Pons (tissue), 1 donor: ENCODE results near the gene CDK12.
"Not testable (repeated sequence)": the region's sequence is repeated elsewhere in the genome, so short reads cannot be mapped to it uniquely, and the experiment has no call there.

Experiments used
- DNase-seq: peaks from one replicate; pipeline ENCODE4 v3.0.0-alpha.2; 2016; ENCODE audit warnings: low spot score

The CDK12 gene

DNA sequence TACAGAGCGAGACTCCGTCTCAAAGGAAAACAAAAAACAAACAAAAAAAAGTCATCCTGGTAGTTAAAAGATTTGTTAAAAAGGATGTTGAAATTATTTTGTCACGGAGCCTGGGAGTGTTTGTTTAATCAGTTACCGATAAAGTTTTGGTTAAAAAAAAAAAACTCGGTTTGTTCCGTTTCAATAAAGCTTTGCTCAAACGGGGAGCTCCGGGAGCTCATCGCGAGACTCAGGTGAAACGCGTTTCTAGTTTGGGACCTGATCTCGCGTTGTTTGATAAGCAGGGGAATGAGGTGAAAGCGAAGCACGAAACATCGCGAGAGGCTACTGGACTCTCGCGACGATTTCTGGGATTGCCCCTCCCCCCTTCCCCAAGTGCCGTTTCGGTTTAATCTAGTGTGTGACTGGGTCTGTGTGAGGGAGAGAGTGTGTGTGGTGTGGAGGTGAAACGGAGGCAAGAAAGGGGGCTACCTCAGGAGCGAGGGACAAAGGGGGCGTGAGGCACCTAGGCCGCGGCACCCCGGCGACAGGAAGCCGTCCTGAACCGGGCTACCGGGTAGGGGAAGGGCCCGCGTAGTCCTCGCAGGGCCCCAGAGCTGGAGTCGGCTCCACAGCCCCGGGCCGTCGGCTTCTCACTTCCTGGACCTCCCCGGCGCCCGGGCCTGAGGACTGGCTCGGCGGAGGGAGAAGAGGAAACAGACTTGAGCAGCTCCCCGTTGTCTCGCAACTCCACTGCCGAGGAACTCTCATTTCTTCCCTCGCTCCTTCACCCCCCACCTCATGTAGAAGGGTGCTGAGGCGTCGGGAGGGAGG lies at the start of gene CDK12:
TSS of gene CDK12 (plus strand) at position 374 of the 813 bp plus-strand sequence. CDS start 586 bp downstream, outside the sequence.
- peak; percentile 99 for DNase-seq

DNA sequence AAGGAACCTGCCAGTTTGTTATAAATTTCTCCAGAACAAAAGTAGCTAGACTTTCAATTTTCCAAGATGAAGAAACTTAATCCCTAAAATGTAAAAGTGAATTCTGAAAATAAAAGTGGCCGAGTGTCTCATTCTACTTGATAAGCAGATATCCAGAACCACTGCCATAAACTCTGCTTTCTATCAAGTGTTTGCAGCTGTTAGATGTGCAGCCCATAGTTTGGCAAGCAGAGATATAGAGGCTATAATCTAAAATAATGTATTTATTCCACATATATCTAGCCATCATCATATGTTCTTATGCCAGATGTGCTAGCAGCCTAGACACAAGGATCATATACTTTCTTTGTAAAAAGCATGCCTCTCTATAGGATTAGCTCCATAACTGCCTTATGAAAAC lies 45.1 kb upstream of the CDK12 start:
- DNase-seq, result no peak

DNA sequence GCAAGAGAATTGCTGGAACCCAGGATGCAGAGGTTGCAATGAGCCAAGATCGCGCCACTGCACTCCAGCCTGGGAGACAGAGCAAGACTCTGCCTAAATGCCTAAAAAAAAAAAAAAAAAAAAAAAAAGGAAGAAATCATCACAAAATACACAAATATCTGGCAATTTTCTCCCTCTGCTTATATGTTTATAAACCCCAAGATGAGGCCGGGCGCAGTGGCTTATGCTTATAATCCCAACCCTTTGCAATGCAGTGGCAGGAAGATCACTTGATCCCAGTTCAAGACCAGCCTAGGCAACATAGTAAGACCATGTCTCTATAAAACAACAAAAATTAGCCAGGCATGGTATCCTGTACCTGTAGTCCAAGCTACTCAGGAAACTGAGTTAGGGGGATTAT lies 31.7 kb upstream of the CDK12 start:
- no peak for DNase-seq

DNA sequence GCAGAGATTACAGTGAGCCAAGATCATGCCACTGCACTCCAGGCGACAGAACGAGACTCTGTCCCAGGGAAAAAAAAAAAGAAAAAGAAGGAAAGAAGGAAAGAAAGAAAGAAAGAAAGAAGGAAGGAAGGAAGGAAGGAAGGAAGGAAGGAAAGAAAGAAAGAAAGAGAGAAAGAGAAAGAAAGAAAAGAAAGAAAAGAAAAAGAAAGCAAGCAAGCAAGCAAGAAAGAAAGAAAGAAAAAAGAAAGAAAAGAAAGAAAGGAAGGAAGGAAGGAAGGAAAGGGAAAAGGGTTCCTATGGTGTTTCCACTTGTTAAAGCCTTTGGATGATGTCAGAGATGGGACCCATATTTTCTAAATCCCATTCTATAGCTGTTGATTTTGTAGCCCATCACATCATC lies 21.4 kb upstream of the CDK12 start:
- DNase-seq, result not testable (repeated sequence)

DNA sequence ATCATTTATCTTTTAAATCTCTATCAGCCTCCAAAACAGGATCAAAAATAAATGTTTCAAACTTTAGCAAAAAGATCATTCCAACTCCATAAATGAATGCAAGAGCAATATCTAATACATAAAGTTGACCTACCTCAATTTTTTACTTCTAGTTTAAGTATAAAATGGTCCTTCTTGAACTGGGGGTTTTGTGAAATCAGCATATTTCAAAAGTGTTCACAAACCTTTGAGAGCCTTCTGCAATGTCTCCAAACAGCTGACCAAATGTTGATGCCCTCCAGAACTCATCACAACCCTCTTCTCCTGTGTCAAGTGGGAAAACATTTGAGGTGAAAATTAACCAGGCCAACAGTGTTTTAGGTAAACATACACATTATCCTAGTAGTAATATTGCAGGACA lies 18.0 kb upstream of the CDK12 start:
- no peak for DNase-seq

DNA sequence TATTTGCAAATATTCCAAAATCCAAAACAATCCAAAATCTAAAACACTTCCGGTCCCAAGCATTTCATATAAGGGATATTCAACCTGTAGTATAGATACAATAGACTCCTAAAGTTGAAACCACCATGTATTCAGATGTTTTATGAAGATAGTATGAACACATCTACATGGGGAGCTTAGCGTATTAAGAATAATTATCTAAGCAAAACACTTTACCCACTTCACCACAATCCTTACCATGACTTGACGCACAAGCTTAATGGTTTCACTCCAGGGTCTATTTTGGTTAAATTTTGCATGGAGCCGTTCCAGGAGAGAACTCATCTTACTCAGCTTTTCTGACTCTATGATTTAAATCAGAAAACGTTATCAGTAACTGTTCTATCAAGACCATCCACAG lies 13.7 kb upstream of the CDK12 start:
- DNase-seq, result no peak

DNA sequence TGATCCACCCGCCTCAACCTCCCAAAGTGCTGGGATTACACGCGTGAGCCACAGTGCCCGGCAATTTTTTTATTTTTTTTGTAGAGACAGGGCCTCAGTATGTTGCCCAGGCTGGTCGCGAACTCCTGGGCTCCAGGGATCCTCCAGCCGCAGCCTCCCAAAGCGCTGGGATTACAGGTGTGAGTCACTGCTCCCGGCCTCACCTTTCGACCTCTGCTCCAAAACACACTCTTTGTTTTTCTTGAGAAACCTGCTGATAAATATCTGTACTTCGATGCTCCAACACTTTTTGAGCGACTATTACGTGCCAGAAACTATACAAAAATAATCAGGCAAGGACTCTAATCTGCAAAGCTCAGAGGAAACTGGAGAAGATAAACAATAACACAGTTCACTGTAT lies 11.2 kb upstream of the CDK12 start:
- DNase-seq, result no peak

DNA sequence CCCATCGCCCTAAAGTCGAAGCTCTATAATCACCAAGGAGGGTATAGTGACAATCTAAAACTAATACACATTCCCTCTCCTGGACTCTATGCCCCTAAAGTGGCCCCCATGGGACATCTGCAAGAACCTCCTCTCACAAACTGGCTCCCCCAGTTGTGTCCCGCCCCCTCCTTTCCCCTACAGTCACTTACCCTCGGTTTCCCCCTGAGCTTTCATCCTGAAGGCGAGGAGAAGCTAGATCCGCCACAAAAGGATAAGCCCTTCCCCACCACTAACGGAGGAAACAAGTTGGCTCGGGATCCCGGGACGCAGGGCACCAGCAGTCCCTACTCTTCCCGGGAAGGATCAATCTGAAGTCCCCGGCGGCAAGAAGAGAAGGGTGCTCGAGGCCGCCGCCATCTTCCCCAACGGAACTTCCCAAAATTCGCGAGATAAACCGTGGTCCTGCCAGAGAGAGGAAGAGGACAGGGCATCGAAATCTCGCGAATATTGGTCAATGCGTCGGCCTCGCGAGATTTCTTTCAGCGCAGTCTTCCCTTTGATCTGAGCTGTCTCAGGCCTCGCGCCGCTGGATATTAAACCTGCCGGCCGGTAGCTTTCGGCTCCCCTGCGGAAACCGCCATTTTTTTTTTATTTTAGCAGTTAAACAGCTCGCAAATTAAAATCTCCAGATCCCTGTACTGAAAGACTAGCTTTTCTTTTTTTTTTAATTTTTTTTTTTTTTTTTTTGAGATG lies 10.3 kb upstream of the CDK12 start, which contains the start of gene MED1:
TSS of gene MED1 (minus strand) at position 417 of the 735 bp plus-strand sequence. CDS start at position 216, 201 bp downstream.
- peak; percentile 93 for DNase-seq

DNA sequence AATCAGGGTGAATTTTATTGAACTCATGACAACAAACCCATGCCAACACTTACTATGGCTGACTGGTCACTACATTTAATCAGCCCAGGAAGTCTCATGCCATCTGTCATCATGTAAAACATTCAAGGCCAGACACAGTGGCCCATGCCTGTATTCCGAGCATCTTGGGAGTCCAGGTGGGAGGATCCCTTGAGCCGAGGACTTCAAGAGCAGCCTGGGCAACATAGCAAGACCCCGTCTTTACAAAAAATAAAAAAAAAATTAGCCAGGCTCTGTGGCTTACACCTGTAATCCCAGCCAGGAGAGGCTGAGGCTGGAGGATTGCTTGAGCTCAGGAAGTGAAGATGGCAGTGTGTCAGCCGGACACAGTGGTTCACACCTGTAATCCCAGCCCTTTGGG lies 5.4 kb upstream of the CDK12 start:
- no peak for DNase-seq

DNA sequence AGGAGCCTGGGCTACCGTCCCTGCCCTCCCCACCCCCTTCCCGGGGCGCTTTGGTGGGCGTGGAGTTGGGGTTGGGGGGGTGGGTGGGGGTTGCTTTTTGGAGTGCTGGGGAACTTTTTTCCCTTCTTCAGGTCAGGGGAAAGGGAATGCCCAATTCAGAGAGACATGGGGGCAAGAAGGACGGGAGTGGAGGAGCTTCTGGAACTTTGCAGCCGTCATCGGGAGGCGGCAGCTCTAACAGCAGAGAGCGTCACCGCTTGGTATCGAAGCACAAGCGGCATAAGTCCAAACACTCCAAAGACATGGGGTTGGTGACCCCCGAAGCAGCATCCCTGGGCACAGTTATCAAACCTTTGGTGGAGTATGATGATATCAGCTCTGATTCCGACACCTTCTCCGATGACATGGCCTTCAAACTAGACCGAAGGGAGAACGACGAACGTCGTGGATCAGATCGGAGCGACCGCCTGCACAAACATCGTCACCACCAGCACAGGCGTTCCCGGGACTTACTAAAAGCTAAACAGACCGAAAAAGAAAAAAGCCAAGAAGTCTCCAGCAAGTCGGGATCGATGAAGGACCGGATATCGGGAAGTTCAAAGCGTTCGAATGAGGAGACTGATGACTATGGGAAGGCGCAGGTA lies 762 bp downstream of the CDK12 start:
- peak; percentile 44 for DNase-seq

DNA sequence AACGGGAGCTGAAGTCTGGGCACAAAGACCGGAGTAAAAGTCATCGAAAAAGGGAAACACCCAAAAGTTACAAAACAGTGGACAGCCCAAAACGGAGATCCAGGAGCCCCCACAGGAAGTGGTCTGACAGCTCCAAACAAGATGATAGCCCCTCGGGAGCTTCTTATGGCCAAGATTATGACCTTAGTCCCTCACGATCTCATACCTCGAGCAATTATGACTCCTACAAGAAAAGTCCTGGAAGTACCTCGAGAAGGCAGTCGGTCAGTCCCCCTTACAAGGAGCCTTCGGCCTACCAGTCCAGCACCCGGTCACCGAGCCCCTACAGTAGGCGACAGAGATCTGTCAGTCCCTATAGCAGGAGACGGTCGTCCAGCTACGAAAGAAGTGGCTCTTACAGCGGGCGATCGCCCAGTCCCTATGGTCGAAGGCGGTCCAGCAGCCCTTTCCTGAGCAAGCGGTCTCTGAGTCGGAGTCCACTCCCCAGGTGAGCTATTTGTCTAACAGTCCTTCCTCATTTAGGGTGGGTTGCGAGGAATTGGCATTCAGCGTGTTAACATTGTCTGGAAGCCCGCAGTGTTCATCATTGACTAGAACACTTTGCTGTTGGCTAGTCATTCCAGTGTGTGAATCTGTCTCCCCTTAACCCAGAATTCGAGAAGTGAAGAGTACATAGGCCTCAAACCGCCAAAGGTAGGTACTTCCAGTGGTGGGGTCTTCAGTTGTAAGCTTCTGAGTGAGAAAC lies 1.5 kb downstream of the CDK12 start:
- no peak for DNase-seq

DNA sequence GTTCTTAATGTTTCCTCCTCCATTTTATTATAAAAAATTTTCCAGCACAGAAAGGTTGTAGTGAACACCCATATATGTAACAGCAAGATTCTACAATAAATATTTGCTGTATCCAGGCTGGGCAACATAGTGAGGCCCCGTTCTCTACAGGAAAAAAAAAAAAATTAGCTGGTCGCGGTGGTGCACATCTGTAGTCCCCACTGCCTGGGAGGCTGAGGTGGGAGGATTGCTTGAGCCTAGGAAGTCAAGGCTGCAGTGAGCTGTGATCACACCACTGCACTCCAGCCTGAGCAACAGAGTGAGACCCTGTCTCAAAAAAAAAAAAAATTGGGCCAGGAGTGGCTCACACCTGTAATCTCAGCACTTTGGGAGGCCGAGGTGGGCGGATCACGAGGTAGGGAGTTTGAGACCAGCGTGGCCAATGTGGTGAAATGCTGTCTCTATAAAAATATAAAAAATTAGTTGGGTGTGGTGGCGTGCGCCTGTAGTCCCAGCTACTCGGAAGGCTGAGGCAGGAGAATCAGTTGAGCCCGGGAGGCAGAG lies 3.4 kb downstream of the CDK12 start:
- DNase-seq, result not testable (repeated sequence)

DNA sequence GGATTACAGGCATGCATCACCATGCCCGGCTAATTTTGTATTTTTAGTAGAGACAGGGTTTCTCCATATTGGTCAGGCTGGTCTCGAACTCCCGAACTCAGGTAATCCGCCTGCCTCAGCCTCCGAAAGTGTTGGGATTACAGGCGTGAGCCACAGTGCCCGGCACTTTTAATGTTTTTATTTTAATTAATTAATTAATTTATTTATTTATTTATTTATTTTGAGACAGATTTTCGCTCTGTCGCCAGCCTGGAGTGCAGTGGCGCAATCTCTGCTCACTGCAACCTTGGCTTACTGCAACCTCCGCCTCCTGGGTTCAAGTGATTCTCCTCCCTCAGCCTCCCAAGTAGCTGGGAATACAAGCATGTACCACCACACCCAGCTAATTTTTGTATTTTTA lies 7.3 kb downstream of the CDK12 start:
- not testable (repeated sequence) for DNase-seq

DNA sequence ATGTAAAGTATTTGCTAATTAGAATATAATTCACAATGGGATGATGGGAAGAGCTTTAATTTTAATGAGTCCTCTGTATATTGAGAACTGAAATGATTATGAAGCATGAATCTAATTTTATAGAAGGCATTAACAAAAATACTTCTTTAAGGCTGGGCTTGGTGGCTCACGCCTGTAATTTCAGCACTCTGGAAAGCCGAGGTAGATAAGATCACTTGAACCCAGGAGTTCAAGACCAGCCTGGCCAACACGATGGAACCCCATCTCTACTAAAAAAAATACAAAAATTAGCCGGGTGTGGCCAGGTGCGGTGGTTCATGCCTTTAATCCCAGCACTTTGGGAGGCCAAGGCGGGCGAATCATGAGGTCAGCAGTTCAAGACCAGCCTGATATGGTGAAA lies 12.0 kb downstream of the CDK12 start:
- no peak for DNase-seq

DNA sequence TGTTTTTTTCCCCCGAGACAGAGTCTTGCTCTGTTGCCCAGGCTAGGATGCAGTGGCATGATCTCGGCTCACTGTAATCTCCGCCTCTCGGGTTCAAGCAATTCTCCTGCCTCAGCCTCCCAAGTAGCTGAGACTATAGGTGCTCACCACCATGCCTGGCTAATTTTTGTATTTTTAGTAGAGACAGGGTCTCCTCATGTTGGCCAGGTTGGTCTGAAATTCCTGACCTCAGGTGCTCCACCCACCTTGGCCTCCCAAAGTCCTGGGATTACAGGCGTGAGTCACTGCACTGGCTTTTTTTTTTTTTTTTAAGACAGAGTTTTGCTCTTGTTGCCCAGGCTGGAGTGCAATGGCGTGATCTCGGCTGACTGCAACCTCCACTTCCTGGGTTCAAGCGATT lies 18.3 kb downstream of the CDK12 start:
- not testable (repeated sequence) for DNase-seq

DNA sequence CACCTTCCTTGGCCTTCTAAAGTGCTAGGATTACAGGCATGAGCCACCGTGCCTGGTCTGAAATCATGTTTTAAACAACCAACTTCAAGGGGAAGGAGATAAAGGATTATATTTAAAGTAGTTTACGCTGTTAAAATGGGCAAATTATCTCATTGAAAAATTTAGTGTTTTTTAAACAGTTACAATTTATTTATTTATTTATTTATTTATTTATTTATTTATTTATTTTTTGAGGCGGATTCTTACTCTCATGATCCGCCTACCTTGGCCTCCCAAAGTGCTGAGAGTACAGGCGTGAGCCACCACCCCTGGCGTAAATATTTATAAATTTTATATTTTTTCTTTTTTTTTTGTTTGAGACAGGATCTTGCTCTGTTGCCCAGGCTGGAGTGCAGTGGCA lies 22.2 kb downstream of the CDK12 start:
- DNase-seq, result no peak

DNA sequence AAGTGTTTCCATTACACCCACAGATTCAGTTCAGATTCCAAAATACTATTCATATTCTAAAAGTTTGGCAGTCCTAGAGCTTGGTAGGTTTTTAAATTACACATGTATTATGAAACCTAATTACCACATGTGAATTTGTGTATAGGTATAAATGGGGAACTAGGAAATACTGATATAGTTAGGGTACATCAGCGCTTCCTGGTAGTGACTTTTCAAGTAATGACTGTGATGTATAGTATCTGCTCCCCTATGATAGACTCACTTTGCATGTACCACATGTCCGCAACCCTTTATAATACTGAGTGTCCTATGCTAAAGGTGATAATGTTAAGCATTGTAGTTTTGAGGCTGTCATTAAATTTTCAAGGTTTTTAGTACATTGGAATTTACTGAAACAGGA lies 22.9 kb downstream of the CDK12 start:
- DNase-seq, result no peak

DNA sequence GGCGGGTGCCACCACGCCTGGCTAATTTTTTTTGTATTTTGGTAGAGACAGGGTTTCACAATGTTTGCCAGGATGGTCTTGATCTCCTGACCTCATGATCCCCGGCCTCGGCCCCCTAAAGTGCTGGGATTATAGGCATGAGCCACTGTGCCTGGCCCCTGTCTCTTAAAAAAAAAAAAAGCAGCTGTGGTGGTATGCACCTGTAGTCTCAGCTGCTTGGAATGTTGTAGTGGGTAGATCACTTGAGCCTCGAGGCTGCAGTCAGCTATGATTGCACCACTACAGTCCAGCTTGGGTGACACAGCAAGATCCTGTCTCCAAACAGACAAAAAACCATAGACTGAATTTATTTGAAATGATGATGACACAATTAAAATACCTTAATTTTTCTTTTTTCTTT lies 24.3 kb downstream of the CDK12 start:
- DNase-seq, result no peak

DNA sequence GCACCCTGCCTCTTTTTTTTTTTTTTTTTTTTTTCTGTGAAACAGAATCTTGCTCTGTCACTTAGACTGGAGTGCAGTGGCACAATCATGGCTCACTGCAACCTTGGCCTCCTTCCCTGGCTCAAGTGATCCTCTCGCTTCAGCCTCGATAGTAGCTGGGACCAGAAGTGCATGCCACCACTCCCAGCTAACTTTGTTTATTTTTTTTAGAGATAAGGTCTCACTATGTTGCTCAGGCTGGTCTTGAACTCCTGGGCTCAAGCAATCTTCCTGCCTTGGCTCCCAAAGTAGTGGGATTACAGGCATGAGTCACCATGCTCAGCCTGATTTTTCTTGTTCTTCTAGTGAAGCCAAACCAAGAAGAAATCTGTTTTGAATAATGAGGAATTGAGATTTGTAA lies 25.0 kb downstream of the CDK12 start:
- DNase-seq, result no peak

DNA sequence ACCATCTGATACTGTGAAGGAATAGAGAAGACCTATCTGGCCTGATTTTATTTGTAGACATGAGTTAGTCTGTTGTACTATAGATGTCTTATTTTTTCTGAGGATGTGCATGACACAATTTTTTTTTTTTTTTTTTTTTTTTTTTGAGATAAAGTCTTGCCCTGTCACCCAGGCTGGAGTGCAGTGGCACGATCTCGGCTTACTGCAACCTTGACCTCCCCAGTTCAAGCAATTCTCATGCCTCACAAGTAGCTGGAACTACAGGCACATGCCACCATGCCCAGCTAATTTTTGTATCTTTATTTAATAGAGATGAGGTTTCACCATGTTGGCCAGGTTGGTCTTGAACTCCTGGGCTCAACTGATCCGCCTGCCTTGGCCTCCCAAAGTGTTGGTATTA lies 26.2 kb downstream of the CDK12 start:
- not testable (repeated sequence) for DNase-seq

DNA sequence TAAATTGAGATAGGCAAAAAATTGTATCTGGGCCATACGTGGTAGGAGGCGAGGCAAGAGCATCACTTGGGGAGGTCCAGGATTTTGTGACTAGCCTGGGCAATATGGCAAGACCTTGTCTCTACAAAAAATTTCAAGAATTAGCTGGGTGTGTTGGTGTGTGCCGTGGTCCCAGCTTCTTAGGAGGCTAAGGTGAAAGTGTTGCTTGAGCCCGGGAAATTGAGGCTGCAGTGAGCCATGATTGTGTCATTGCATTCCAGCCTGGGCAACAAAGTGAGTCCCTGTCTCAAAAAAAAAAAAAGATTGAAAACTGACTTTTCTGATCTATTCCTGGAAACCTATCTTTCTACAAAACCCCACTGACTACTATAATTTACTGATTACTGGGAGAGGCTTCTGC lies 26.7 kb downstream of the CDK12 start:
- DNase-seq, result no peak

DNA sequence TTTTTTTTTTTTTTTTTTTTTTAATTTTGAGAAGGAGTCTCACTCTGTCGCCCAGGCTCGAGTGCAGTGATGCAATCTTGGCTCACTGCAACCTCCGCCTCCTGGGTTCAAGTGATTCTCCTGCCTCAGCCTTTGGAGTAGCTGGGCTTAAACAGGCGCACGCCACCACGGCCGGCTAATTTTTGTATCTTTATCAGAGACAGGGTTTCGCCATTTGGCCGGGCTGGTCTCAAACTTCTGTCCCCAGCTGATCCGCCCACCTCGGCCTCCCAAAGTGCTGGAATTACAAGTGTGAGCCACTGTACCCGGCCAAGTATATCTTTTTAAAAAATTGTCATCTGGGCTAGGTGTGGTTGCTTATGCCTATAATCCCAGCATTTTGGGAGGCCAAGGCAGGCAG lies 35.6 kb downstream of the CDK12 start:
- not testable (repeated sequence) for DNase-seq
